GM12872 (cell line): ENCODE data around the gene THSD7A.

ENCODE experiments used
- CTCF ChIP-seq: IDR thresholded peaks from 3 replicates; pipeline ENCODE4 v1.5.1; 2011; ENCODE audit warnings: low read depth, mild to moderate bottlenecking, low read length, moderate library complexity; ENCODE audit not compliant: insufficient read depth

Gene THSD7A

GRCh38 chr7:11726001-11726793 lies 105.8 kb downstream of the THSD7A start:
- TF ChIP-seq CTCF: no peak

DNA sequence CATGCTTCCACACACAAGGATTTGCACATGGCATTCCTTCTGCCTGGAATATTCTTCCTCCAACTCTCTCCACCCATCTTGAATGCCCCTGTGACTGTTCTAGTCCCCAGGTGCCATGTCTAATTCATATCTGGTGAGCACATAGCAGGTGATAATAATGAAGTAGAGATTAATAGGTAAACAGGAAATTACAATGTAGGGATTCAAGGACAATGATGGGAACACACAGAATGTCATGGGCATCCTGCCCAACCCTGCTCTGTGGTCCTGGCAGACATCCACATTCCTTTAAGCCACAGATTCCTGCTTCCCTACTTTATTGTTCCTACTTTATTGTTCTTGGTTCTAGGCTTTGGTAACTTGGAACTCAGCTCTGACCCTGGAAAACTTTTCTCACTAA lies 115.8 kb downstream of the THSD7A start:
- no peak for TF ChIP-seq CTCF

DNA sequence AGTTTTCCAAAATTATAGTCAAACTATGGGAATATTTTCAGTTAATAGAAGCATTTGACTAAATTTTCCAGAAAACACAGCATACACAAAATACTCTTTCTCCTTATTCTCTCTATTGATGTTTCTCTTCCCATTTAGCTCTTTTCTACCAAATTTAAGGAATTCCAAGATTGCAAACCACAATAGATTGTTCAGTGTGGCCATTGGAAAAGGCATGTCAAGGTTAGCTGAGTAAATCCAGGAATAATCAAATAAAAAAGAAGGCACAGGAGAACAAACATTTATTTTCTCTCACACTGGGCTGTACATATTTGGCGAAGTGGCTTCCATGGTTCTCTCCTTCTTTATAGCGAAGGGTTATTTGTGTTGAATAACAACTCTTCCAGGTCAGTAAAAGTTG lies 117.3 kb downstream of the THSD7A start:
- TF ChIP-seq CTCF: no peak

GRCh38 chr7:11714205-11714604 lies 117.8 kb downstream of the THSD7A start:
- no peak for TF ChIP-seq CTCF

DNA sequence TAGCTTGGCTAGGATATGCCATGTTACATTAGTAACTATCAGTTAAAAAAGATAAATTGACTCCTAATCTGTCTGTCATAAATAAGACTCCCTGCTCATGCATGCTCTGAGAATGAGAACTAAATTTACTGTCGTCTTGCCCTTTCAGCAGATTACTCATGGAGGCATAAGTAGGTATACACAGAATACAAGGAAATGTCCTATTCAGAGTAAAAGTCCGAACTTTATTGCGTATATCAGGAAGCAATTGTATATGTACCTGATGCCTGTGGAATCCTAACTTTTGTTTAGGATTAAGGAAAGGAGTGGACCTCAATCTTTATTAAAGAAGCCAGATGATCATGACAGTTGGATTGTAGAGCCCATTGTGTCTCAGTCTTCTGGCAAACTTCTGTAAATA lies 118.6 kb downstream of the THSD7A start:
- TF ChIP-seq CTCF: no peak

- TF ChIP-seq CTCF: no peak
Observed at GRCh38 chr7:11710377-11710776, 121.6 kb downstream of the THSD7A start.

DNA sequence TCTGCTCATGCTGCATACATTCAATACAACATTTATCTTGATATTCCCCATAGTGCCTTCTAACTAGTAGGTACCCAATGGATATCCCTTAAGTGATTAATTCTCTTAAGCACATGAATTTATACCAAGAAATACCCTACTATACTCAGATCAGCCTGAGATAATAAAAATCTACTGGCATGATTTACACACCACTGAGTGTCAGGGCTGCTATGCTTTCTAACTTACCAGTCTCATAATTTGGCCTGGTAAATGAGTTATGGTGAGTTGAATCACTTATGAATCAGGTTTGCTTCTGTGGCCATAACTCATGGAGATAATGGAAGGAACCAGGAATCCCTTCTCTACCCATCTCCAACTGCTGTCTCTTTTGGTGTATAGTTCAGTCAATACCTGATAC lies 122.8 kb downstream of the THSD7A start:
- no peak for TF ChIP-seq CTCF
